ENCODE data around the gene ERC2.

ERC2 gene

DNA sequence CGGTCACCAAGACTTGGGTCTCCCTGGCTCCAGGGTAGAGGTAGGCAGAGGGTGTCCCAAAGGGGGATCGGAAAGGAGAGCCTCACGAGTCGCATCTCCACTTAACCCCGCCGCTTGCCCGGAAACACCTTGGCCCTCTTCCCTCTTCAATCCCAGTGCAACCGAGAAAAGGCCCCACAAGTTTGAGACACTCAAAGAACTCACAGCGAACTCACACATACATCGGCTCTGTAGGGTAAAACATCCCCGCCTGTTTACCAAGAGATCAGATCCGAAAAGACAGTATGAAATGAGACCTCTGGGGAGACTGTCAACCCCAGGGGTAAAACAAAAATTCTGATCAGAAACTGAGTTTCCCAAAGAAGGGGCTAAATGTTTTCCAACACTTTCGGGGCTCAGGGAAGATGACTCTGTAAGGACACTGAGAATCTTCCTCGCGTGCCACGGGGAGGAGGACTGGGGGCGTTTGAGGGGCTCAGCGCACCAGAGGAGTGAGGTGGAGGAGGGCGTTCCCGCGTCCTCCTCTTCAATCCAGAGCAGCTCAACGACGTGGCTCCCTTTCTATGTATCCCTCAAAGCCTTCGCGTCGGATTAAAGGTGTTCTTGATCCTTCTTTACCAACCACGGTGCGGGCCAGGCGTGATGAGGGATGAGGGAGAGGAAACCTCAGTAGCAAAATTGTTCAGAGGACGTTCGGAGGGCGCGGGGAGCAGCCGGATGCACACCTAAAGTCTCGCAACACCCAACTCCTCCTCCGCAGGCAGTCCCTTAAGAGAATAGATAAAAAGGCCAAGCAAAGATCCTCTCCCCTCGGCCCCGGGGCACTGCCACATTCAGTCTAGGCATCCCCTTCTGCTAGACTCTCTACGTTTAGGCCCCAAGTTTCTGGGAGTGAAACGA, 984.8 kb downstream of the ERC2 start:
- Mint-ChIP-seq H3K36me3 (ENCODE audit: low read depth) (no peaks in the 10 kb centered on the region), H3K27ac (no peak overlapping the region), H3K4me3 (no peak overlapping the region), H3K4me1 (ENCODE audit: low read depth) (peaks cover 31% of the 10 kb centered on the region), H3K9me3 (peaks cover 3% of the 10 kb centered on the region), H3K27me3 (peaks cover 92% of the 10 kb centered on the region)
- no peak for DNase-seq

DNA sequence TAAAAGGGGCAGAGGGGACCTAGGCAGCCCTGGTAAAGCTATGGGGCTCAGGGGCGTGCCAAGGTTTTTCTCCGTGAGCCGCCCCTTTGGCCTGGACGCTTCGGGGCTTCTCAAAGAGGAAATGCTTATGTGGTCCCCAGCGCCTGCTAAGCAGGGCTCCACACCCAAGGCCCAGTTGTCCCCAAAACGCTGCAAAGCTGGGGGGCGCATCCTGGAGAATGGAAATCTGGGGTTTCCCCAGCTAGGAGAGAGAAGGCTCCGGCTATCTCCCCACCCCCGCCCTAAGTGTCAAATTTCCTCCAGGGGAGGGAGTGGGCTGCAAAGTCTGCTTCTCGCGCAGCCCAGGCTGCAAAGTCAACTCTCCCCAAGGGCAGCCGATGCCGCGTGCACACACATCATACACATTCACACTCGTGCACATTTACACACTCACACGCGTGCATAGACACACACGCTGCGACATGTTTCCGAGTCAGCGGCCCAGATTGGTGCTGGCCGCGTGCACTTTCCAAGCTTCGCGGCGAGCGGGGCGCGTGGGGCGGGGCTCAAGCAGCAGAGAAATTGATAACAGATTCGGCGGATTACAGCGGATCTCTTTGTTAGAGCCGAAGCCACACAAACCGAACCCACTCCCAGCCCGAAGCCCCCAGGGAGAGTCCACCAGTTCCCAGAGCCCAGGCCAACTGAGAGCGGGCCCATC, 985.6 kb downstream of the ERC2 start:
- Mint-ChIP-seq H3K27me3 (peaks cover 94% of the 10 kb centered on the region), H3K27ac (no peak overlapping the region), H3K4me1 (ENCODE audit: low read depth) (peaks cover 27% of the 10 kb centered on the region), H3K36me3 (ENCODE audit: low read depth) (no peaks in the 10 kb centered on the region), H3K9me3 (peaks cover 3% of the 10 kb centered on the region), H3K4me3 (no peak overlapping the region)
- no peak for DNase-seq

DNA sequence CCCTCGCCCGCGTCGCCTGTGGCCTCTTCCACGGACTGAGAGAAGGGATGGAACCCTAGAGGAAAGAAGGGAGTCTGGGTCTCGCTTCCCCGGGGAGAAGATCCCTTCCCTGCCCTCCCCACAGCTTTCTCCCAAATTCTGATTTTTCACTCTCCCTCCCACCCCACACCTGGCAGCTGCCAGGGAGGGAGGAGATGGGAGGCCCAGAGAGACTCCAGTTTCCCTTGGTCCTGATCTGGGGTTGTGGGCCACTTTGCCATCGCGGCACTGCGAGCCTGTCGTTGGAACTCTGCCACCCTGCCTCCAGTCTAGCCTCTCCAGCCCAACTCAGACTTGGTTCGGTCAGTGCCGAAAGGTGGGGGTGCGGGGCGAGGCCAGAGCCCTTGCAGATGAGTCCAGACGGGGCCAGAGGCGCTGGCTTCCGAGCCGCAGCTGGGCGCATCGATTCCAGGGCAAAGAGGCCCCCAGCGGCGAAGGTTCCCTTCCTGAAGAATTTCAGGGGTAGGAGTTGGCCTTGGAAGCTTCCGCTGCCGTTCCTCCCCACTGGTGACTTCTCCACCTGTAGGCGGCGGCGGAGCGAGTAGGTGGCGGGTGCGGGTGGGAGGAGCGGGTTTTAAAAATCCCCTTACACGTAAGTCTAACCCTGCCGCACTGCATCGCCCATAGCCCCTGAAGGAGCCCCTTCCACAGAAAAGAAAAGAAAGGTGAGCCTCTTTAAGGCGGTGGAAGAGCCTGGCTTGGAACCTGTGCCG, 986.3 kb downstream of the ERC2 start:
- no peak overlapping the region for H3K4me3 Mint-ChIP-seq
- H3K36me3 Mint-ChIP-seq (ENCODE audit: low read depth) = no peaks in the 10 kb centered on the region
- peaks cover 22% of the 10 kb centered on the region for H3K4me1 Mint-ChIP-seq (ENCODE audit: low read depth)
- H3K9me3 Mint-ChIP-seq = peaks cover 3% of the 10 kb centered on the region
- DNase-seq = no peak
- H3K27ac Mint-ChIP-seq = no peak overlapping the region
- H3K27me3 Mint-ChIP-seq = peaks cover 92% of the 10 kb centered on the region

DNA sequence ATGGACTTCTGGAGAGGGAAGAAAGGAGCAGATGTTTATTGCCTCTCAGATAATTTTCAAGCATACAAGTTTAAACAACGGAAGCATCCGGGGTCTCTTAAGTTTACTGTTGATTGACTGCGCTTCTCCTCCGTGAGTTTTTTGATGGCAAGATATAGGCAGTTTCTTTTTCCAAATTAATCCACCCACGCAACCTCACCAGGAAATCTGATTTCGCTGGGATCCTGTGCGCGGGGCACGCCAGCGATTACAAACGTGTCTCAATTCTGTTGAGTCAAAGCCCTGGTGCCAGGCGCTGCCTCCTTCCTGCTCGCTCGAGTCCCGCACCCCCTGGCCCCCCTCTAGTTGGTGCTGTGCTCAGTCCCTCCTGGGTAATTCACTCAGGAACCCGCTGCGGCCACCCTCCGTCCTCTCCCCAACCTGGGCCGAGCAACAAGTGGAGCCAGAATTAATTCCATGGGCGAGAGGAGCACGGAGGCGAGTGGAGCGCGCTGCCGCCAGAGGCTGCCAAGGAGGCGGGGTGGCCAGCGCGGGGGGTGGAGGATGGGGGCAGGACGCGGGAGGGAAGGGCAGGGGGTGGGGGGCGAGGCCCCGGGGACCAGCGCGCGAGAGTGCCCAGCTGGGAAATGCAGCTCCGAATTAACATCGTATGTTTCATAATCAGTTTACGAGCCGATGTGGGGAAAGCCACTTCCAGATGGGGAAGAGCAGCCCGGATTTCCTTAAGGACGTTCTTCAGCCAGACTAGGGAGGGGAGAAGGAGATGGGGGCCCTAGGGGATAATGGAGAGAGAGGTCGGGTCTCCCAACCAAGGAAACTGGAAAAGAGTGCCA, 987.1 kb downstream of the ERC2 start:
- Mint-ChIP-seq H3K36me3 (ENCODE audit: low read depth) (no peaks in the 10 kb centered on the region), H3K27ac (no peak overlapping the region), H3K27me3 (peaks cover 84% of the 10 kb centered on the region), H3K4me3 (no peak overlapping the region), H3K9me3 (peaks cover 3% of the 10 kb centered on the region), H3K4me1 (ENCODE audit: low read depth) (peaks cover 17% of the 10 kb centered on the region)
- no peak for DNase-seq

DNA sequence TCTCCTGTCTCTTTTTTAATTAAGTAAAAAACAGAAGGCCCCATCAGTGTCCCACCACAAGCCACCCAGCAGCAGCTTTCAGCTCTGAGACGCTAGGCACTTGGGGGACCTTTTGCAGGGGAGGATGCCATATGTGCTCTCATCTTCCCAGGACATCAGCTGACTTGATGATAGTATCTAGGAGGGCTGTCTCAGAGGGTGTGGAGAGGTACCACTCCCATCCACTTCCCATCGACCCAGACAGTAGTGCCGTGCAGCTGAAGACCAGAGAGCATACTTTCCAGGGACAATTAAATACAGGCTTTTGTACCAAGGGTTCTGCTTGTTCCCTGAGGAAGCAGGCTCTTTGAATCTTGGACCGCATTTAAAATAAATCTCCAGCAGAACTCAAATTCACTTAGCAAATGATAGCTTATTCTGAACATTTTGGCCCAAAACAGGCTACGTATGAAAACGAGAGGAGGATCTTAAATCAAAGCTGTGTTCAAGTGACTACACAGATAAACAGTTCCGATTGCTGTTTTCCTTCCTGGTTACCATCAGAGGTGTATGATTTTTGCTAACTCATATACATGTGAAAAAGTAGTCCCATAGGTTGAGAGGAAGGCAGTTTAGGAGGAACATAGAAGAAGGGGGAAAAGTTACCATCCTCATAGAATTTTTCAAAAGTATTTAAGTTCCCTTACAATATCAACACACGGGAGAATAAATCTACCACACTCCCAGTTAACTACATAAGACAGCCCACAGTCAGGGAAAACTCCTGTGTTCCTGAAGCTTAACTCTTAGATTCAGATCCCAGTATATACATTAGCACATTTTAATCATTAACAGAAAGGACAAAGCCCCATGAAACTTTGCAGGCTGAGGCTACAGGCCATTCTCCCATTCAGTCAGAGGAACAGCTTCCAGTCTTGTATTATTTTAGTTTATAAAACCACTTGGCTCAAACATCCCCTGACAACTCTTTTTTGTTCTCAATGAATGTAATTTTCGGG, 990.7 kb downstream of the ERC2 start:
- H3K27ac Mint-ChIP-seq = no peak overlapping the region
- no peak overlapping the region for H3K4me3 Mint-ChIP-seq
- H3K4me1 Mint-ChIP-seq (ENCODE audit: low read depth) = peaks cover 2% of the 10 kb centered on the region
- peaks cover 54% of the 10 kb centered on the region for H3K27me3 Mint-ChIP-seq
- DNase-seq = no peak
- H3K36me3 Mint-ChIP-seq (ENCODE audit: low read depth) = no peaks in the 10 kb centered on the region
- H3K9me3 Mint-ChIP-seq = peaks cover 3% of the 10 kb centered on the region

DNA sequence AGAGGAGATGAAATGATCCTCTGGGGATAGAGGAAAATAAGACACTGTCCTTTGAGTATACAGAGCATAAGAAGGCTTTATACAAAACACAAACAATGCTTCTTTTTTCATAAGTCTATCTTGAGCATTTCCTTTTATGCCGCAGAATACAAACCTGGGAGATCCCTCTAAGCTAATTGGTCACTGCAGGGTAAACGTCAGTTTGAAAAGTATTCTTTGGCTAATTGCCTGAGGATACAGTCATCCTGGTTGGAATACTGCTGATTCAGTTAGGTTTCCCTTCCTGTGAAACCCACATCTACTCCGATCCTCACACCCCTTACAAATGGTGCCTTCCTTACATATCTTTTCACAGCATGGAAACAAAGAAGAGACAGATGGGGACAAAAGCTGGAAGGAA, 991.8 kb downstream of the ERC2 start:
- peaks cover 51% of the 10 kb centered on the region for H3K27me3 Mint-ChIP-seq
- H3K27ac Mint-ChIP-seq = no peak overlapping the region
- peaks cover 2% of the 10 kb centered on the region for H3K4me1 Mint-ChIP-seq (ENCODE audit: low read depth)
- no peak overlapping the region for H3K4me3 Mint-ChIP-seq
- no peaks in the 10 kb centered on the region for H3K36me3 Mint-ChIP-seq (ENCODE audit: low read depth)
- peaks cover 3% of the 10 kb centered on the region for H3K9me3 Mint-ChIP-seq
- no peak for DNase-seq

DNA sequence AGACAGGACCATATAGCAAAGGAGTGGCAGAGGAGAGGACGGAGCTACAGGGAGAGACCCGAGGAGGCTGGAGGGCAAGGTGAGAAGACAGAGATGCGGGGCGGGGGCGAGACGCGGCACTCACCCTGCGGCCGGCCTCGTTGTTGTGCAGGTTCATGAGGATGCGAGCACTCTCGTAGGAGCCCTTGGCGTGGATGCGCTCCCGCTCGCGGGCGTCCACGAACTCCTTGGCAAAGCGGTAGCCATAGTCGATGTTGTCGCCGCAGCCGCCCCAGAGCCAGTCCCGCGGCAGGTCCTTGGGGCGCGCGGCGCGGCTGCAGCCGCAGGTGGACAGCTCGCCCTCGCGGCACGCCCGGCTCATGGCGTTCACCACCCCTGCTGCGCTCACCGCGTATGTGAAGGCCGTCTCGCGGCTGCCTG, 994.0 kb downstream of the ERC2 start:
- Mint-ChIP-seq H3K27ac (no peak overlapping the region), H3K27me3 (peaks cover 29% of the 10 kb centered on the region), H3K4me3 (no peak overlapping the region), H3K9me3 (no peaks in the 10 kb centered on the region), H3K4me1 (ENCODE audit: low read depth) (no peaks in the 10 kb centered on the region), H3K36me3 (ENCODE audit: low read depth) (no peaks in the 10 kb centered on the region)
- DNase-seq = no peak

DNA sequence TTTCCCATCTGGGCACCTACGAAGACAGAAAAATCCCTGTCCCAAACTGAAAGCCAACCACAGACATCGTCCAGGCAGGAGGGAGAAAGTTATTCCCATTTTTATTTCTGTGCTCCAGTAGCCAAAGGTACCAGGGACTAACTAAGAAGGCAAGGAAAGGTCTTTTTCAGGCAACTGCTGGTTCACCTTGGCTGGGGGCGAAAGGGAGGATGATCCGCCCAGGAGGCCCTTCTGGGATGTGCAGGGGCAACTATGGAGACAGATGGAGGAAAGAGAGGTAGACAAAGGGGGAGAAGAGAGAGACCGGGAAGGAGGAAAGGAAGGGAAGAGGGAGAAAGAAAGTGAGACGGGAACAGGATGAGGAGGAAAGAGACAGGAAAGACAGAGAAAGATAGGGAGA, 994.5 kb downstream of the ERC2 start:
- no peak for DNase-seq
- Mint-ChIP-seq H3K4me1 (ENCODE audit: low read depth) (no peaks in the 10 kb centered on the region), H3K27ac (no peak overlapping the region), H3K27me3 (peaks cover 26% of the 10 kb centered on the region), H3K9me3 (no peaks in the 10 kb centered on the region), H3K4me3 (no peak overlapping the region), H3K36me3 (ENCODE audit: low read depth) (no peaks in the 10 kb centered on the region)

DNA sequence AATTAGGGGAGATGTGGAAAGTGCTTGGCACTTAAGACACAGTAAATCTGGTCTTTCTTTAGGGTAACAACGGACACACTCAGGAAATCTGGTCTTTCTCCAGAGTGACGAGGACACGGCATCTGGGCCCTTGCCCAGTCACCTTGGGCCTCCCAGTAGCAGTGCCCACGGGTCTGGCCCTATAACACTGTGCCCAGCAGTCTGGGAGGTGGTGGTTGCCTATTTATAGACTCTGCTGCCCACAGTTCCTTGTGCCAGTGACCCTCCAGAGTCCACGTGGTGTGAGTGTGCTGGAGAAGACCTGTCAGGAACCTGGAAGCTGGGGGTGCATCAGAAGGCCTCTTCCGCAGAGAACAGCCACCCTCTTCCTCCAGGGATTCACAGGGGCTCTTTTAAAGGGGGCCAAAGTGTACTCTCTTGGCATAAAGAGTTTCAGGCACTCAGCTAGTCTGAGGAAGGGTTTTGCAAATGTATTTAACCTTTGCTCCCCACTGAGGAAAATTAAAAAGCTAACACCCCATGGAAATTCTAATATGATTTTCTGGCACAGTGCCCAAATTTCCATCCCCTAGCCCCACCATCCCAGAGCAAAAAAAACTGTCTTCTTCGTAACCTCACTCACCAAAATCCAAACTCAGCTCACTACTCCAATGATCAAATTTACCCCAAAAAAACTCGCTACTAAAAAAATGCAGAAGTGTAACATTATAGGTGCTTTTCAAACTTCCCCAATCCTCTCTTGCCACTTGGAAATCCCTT, 996.6 kb downstream of the ERC2 start:
- H3K27ac Mint-ChIP-seq = no peak overlapping the region
- no peak for DNase-seq
- no peaks in the 10 kb centered on the region for H3K4me1 Mint-ChIP-seq (ENCODE audit: low read depth)
- H3K4me3 Mint-ChIP-seq = no peak overlapping the region
- H3K9me3 Mint-ChIP-seq = no peaks in the 10 kb centered on the region
- H3K36me3 Mint-ChIP-seq (ENCODE audit: low read depth) = no peaks in the 10 kb centered on the region
- H3K27me3 Mint-ChIP-seq = peaks cover 12% of the 10 kb centered on the region

DNA sequence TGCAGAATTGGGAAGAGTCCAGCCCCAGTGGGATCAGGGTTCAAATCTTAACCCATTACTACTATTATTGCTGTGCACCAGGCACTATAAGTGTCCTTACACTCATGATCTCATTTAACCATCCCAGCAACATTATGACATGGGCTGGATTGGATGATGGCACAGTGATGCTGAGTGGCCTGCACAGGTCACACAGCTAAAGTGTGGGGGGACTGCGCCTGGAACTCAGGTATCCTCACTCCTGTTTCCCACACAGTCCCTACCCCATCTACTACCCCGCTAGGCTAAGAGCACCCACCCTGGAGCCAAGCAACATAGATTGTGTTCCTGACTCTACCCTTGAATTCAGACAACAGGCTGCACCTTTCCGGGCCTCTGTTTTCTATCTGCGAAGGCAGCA, 997.2 kb downstream of the ERC2 start:
- Mint-ChIP-seq H3K27ac (no peak overlapping the region), H3K9me3 (no peaks in the 10 kb centered on the region), H3K27me3 (peaks cover 12% of the 10 kb centered on the region), H3K4me1 (ENCODE audit: low read depth) (no peaks in the 10 kb centered on the region), H3K4me3 (no peak overlapping the region), H3K36me3 (ENCODE audit: low read depth) (no peaks in the 10 kb centered on the region)
- DNase-seq = no peak

DNA sequence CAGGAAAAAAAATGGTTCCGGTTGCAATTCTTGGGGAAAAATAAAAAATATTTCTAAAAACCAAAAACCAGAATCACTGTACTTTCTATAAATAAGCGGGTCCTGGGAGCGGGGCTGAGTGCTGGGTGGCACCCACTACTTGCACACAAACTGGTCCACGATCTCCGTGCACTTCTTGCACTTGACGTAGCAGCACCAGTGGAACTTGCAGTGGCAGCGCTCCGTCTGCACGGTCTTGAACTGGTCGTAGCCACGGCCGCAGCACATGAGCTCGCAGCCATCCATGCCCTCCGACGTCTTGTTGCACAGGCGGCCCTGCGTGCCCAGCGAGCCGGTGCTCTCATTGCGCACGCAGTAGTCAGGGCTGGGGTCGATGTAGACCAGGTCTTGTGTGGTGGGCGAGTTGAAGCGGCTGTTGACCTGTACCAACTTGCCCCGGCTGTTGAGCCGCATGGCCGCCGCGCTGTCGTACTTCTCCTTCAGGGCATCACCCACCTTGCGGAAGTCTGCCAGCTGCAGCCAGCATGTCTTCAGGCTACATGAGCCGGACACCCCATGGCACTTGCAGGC, 998.2 kb downstream of the ERC2 start:
- Mint-ChIP-seq H3K4me3 (no peak overlapping the region), H3K36me3 (ENCODE audit: low read depth) (no peaks in the 10 kb centered on the region), H3K9me3 (no peaks in the 10 kb centered on the region), H3K27ac (no peak overlapping the region), H3K4me1 (ENCODE audit: low read depth) (no peaks in the 10 kb centered on the region), H3K27me3 (peaks cover 12% of the 10 kb centered on the region)
- DNase-seq = no peak

DNA sequence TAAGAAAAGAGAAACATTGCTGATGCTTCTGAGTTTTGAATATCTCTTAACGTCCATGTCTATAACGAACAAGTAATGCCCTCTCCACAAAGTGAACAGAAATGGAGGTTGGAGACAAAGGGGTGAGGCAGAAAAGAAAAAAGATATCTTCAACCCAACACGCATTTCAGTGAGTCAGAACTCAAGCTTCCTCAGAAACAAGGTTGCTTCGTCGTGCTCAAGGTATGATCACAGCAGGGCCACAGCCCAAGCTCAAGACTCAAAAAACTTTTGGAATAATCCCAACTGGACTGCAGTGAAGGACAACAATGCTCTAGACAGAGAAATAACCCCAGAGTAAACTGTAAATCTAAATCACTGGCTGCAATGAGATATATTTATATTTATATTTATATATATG, 1000.0 kb downstream of the ERC2 start:
- no peaks in the 10 kb centered on the region for H3K9me3 Mint-ChIP-seq
- H3K4me3 Mint-ChIP-seq = no peak overlapping the region
- H3K4me1 Mint-ChIP-seq (ENCODE audit: low read depth) = no peaks in the 10 kb centered on the region
- H3K27me3 Mint-ChIP-seq = peaks cover 12% of the 10 kb centered on the region
- DNase-seq = no peak
- no peaks in the 10 kb centered on the region for H3K36me3 Mint-ChIP-seq (ENCODE audit: low read depth)
- H3K27ac Mint-ChIP-seq = no peak overlapping the region

All from activated T-cell treated with anti-CD3 and anti-CD28 coated beads, Interleukin-2, amount 50 U/mL, for 24 hours (primary cell).